IMR-90 (cell line): ENCODE results near the gene DDR1. TPM values are rescaled to one million over a fixed set of nuclear protein-coding genes. Genes with fewer than 3 reads are reported as not detected.

Experiments
- ATAC-seq: fragments of 200-7000 bp; cut with Tn5 transposase; 2 replicates; pipeline ENCODE4 v1.9.1; 2020; ENCODE audit warnings: low read depth, mild to moderate bottlenecking, moderate library complexity
- BruUV-seq: library from RNA; stranded (reverse); fragments of 400-500 nt; replicated peaks from 2 replicates; lab custom pipeline; 2021; lab: Mats Ljungman, UMichigan
- CTCF ChIA-PET: fragments of 300-600 bp; formaldehyde crosslinking; extraction: SDS; loops from one replicate; lab custom pipeline; 2021; ENCODE audit warnings: antibody characterized with exemption; lab: Yijun Ruan, JAX
- POLR2A ChIA-PET: fragments of 300-600 bp; sonication (Branson Sonifier 250); formaldehyde crosslinking; loops from one replicate; lab custom pipeline; 2022; ENCODE audit warnings: antibody characterized with exemption; ENCODE audit not compliant: unreplicated experiment; lab: Charles Lee
- DNase-seq: peaks from one replicate; pipeline ENCODE4 v3.0.0; 2013
- H2AFZ ChIP-seq: replicated peaks from 2 replicates; pipeline ENCODE3; 2013; ENCODE audit warnings: low read length, mild to moderate bottlenecking; ENCODE audit not compliant: poor library complexity
- H2AK5ac ChIP-seq: 2 replicates; pipeline ENCODE4 v1.6.1; 2013; ENCODE audit warnings: low read depth, low read length, inconsistent platforms
- H2AK9ac ChIP-seq: replicated peaks from 2 replicates; pipeline ENCODE3; 2013; ENCODE audit warnings: mild to moderate bottlenecking, low read depth, low read length, moderate library complexity; ENCODE audit not compliant: poor library complexity
- H2BK120ac ChIP-seq: 2 replicates; pipeline ENCODE4 v1.6.1; 2013; ENCODE audit warnings: low read depth, low read length, inconsistent platforms
- H2BK15ac ChIP-seq: 3 replicates; pipeline ENCODE4 v1.6.1; 2013; ENCODE audit warnings: low read depth, low read length, inconsistent platforms
- H2BK20ac ChIP-seq: 2 replicates; pipeline ENCODE4 v1.6.1; 2013; ENCODE audit warnings: low read depth, mild to moderate bottlenecking, inconsistent platforms, low read length, moderate library complexity
- H2BK5ac ChIP-seq: 2 replicates; pipeline ENCODE4 v1.6.1; 2013; ENCODE audit warnings: mild to moderate bottlenecking, low read depth, low read length, inconsistent platforms; ENCODE audit not compliant: poor library complexity, severe bottlenecking
- H3K14ac ChIP-seq: replicated peaks from 2 replicates; pipeline ENCODE4 v1.6.1; 2013; ENCODE audit warnings: low read depth, low read length, inconsistent platforms
- H3K18ac ChIP-seq: 2 replicates; pipeline ENCODE4 v1.6.1; 2013; ENCODE audit warnings: low read depth, low read length, control low read depth
- H3K23ac ChIP-seq: 2 replicates; pipeline ENCODE4 v1.6.1; 2013; ENCODE audit warnings: low read depth, low read length, inconsistent platforms
- H3K27ac ChIP-seq: 2 replicates; pipeline ENCODE4 v1.5.1; 2013; ENCODE audit warnings: mild to moderate bottlenecking, control low read depth, low read length; ENCODE audit not compliant: insufficient read depth
- H3K27me3 ChIP-seq: 2 replicates; pipeline ENCODE4 v1.6.1; 2013; ENCODE audit warnings: low read length; ENCODE audit not compliant: control insufficient read depth, insufficient read depth
- H3K36me3 ChIP-seq: 2 replicates; pipeline ENCODE4 v1.6.1; 2013; ENCODE audit warnings: low read length, mixed read lengths; ENCODE audit not compliant: control insufficient read depth, insufficient read depth
- H3K4ac ChIP-seq: 2 replicates; pipeline ENCODE4 v1.6.1; 2013; ENCODE audit warnings: low read depth, low read length, inconsistent platforms
- H3K4me1 ChIP-seq: 2 replicates; pipeline ENCODE4 v1.6.1; 2013; ENCODE audit warnings: low read length, mixed read lengths; ENCODE audit not compliant: control insufficient read depth, insufficient read depth
- H3K4me2 ChIP-seq: 2 replicates; pipeline ENCODE4 v1.6.1; 2013; ENCODE audit warnings: low read depth, mild to moderate bottlenecking, control low read depth, low read length, moderate library complexity
- H3K4me3 ChIP-seq: 2 replicates; pipeline ENCODE4 v1.5.1; 2013; ENCODE audit warnings: low read depth, mild to moderate bottlenecking, control low read depth, low read length, moderate library complexity; ENCODE audit not compliant: insufficient read depth
- H3K56ac ChIP-seq: 2 replicates; pipeline ENCODE4 v1.6.1; 2013; ENCODE audit warnings: low read length, inconsistent platforms; ENCODE audit not compliant: insufficient read depth; ENCODE audit errors: extremely low read depth
- H3K79me1 ChIP-seq, 2 experiments: 2 replicates each; pipeline ENCODE4 v1.6.1; 2013; ENCODE audit warnings: low read length in 2 of 2, inconsistent platforms in 1 of 2, low read depth in 1 of 2
- H3K9ac ChIP-seq: 2 replicates; pipeline ENCODE4 v1.6.1; 2013; ENCODE audit warnings: low read depth, low read length, control low read depth
- H3K9me1 ChIP-seq: 2 replicates; pipeline ENCODE4 v1.6.1; 2013; ENCODE audit warnings: low read length, inconsistent platforms; ENCODE audit not compliant: insufficient read depth
- H3K9me3 ChIP-seq: 2 replicates; pipeline ENCODE4 v1.6.1; 2013; ENCODE audit warnings: low read length; ENCODE audit not compliant: control insufficient read depth, insufficient read depth
- H4K20me1 ChIP-seq: 2 replicates; pipeline ENCODE4 v1.6.1; 2013; ENCODE audit warnings: low read length, inconsistent platforms; ENCODE audit not compliant: insufficient read depth
- H4K5ac ChIP-seq: 2 replicates; pipeline ENCODE4 v1.6.1; 2013; ENCODE audit warnings: mild to moderate bottlenecking, low read depth, low read length, control low read depth
- H4K8ac ChIP-seq, 2 experiments: 2 replicates each; pipeline ENCODE4 v1.6.1; 2013; ENCODE audit warnings: low read depth in 2 of 2, low read length in 2 of 2, control low read depth in 1 of 2, inconsistent platforms in 1 of 2
- H4K91ac ChIP-seq: 2 replicates; pipeline ENCODE4 v1.6.1; 2013; ENCODE audit warnings: low read depth, low read length, inconsistent platforms; ENCODE audit not compliant: insufficient read depth
- BHLHE40 ChIP-seq: fragments of 150-350 bp; IDR thresholded peaks from 2 replicates; pipeline ENCODE4 v1.6.1; 2016; ENCODE audit warnings: mild to moderate bottlenecking, low read depth, low read length
- CEBPB ChIP-seq: IDR thresholded peaks from 2 replicates; pipeline ENCODE4 v1.6.1; 2012; ENCODE audit warnings: low read depth, low read length, improper control_type of control experiment
- CTCF ChIP-seq: conservative IDR thresholded peaks from 2 replicates; pipeline ENCODE4 v1.5.1; 2012; ENCODE audit warnings: mild to moderate bottlenecking, low read depth, low read length, improper control_type of control experiment
- FOS ChIP-seq: fragments of 150-350 bp; IDR thresholded peaks from 2 replicates; pipeline ENCODE4 v1.6.1; 2016; ENCODE audit warnings: low read depth, low read length
- MXI1 ChIP-seq: IDR thresholded peaks from 2 replicates; pipeline ENCODE4 v1.6.1; 2012; ENCODE audit warnings: low read depth, mild to moderate bottlenecking, low read length, moderate library complexity, borderline replicate concordance
- NFE2L2 ChIP-seq: fragments of 150-350 bp; IDR thresholded peaks from 2 replicates; pipeline ENCODE4 v1.6.1; 2016; ENCODE audit warnings: low read depth, mild to moderate bottlenecking, low read length
- POLR2A ChIP-seq: IDR thresholded peaks from 2 replicates; pipeline ENCODE4 v1.6.1; 2012; ENCODE audit warnings: mild to moderate bottlenecking, low read depth, low read length
- RAD21 ChIP-seq: IDR thresholded peaks from 2 replicates; pipeline ENCODE4 v1.6.1; 2012; ENCODE audit warnings: low read length, improper control_type of control experiment
- RFX5 ChIP-seq: IDR thresholded peaks from 2 replicates; pipeline ENCODE4 v1.8.0; 2012; ENCODE audit warnings: low read depth, mild to moderate bottlenecking, low read length, moderate library complexity
- WGBS, 2 experiments: methylation state at CpG; one replicate each; pipeline versions ENCODE4 v1.1.5 to v1.1.7; 2013; ENCODE audit warnings: missing lambda C conversion rate in 2 of 2; ENCODE audit not compliant: insufficient read length in 1 of 2; ENCODE audit errors: extremely low coverage in 2 of 2; 5-methylcytosine and 5-hydroxymethylcytosine counted together
- dilution Hi-C: fragments of 300-500 bp; cut with HindIII; formaldehyde crosslinking; loops from one replicate; pipeline ENCODE4 v1.14.3; 2018; ENCODE audit warnings: low sequenced_read_pairs; ENCODE audit not compliant: unreplicated experiment
- in situ Hi-C: fragments of 300-500 bp; cut with MboI; formaldehyde crosslinking; loops from 3 replicates; pipeline ENCODE4 v1.14.3; 2019; ENCODE audit warnings: low sequenced_read_pairs, inconsistent platforms, mixed read lengths
- intact Hi-C: fragments of 100-400 bp; cut with micrococcal nuclease; formaldehyde crosslinking; loops from 2 replicates; pipeline ENCODE4 v1.10.0; 2022
- polyA plus RNA-seq, 3 experiments: library from polyadenylated mRNA; depleted of rRNA; stranded (reverse); fragments of >200 nt; gene quantifications; 2 replicates each; pipeline ENCODE4 v1.2.3, GENCODE V29; 2012; ENCODE audit warnings: low replicate concordance in 1 of 3
- total RNA-seq: library from RNA; depleted of rRNA; stranded (reverse); fragments of >200 nt; gene quantifications from 2 replicates; pipeline ENCODE4 v1.2.3, GENCODE V29; 2012
- TF ChIP-seq, protein P1 (sequence below): fragments of 150-350 bp; IDR thresholded peaks from 2 replicates; pipeline ENCODE4 v1.6.1; 2017; ENCODE audit warnings: mild to moderate bottlenecking, antibody characterized with exemption, low read length, low read depth

Gene DDR1
- total and polyA plus RNA-seq, 2 of the 4 experiments (the other 2 are of a cell fraction) = 5.6 to 19.6 TPM

DNA sequence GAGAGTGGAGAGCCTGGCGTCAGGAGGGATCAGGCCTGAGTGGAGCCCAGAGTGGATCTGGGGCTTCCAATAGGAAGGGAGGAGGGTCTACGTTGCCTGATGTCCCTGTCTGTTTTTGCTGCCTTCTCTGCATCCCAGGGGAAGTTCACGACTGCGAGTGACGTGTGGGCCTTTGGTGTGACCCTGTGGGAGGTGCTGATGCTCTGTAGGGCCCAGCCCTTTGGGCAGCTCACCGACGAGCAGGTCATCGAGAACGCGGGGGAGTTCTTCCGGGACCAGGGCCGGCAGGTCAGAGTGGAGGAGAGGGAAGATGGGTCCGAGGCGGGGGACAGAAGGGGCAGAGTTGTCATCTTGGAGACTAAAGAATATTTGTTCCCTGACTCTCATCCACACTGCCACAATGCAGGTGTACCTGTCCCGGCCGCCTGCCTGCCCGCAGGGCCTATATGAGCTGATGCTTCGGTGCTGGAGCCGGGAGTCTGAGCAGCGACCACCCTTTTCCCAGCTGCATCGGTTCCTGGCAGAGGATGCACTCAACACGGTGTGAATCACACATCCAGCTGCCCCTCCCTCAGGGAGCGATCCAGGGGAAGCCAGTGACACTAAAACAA is 14.5 kb downstream of the DDR1 start:
- no peak overlapping the region for H3K4me3 ChIP-seq
- no peaks in the 10 kb centered on the region for H3K9me3 ChIP-seq
- H4K5ac ChIP-seq = no peak overlapping the region
- H3K9me1 ChIP-seq = no peaks in the 10 kb centered on the region
- no TSS peak for BruUV-seq
- H3K56ac ChIP-seq = no peak overlapping the region
- no peak overlapping the region for H2BK120ac ChIP-seq
- H4K8ac ChIP-seq = no peak overlapping the region
- no peak overlapping the region for H2AK9ac ChIP-seq
- H2BK15ac ChIP-seq = no peak overlapping the region
- intact Hi-C loops = no loop called here
- no peak for TF ChIP-seq BHLHE40
- no peak for TF ChIP-seq CTCF
- no peak for TF ChIP-seq RFX5
- no peak for TF ChIP-seq NFE2L2
- TF ChIP-seq FOS = no peak
- no peak for TF ChIP-seq RAD21
- TF ChIP-seq, protein P1, sequence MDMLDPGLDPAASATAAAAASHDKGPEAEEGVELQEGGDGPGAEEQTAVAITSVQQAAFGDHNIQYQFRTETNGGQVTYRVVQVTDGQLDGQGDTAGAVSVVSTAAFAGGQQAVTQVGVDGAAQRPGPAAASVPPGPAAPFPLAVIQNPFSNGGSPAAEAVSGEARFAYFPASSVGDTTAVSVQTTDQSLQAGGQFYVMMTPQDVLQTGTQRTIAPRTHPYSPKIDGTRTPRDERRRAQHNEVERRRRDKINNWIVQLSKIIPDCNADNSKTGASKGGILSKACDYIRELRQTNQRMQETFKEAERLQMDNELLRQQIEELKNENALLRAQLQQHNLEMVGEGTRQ = no peak
- no peak for TF ChIP-seq POLR2A
- TF ChIP-seq CEBPB = no peak
- no peak for TF ChIP-seq MXI1
- no peaks in the 10 kb centered on the region for H3K4me1 ChIP-seq
- POLR2A ChIA-PET = no interaction called here
- CTCF ChIA-PET = no interaction called here
- dilution Hi-C loops = no loop called here
- H3K14ac ChIP-seq = no peak overlapping the region
- no peak overlapping the region for H2BK20ac ChIP-seq
- H4K91ac ChIP-seq = no peak overlapping the region
- H3K36me3 ChIP-seq = peaks cover 51% of the 10 kb centered on the region
- no peaks in the 10 kb centered on the region for H3K79me1 ChIP-seq
- in situ Hi-C loops = no loop called here
- no peak for DNase-seq
- H2BK5ac ChIP-seq = no peak overlapping the region
- H3K9ac ChIP-seq = no peak overlapping the region
- H2AFZ ChIP-seq = peak overlapping the region; percentile 32
- H3K4me2 ChIP-seq = no peak overlapping the region
- H3K27me3 ChIP-seq = no peaks in the 10 kb centered on the region
- H3K27ac ChIP-seq = no peak overlapping the region
- 83% methylated on average over 6 of the region's 23 CpGs; no CpG with 5 or more reads in 1 of the 2 experiments for WGBS, 2 experiments
- H4K20me1 ChIP-seq = no peaks in the 10 kb centered on the region
- no peak overlapping the region for H3K18ac ChIP-seq
- H3K4ac ChIP-seq = no peak overlapping the region
- H2AK5ac ChIP-seq = no peak overlapping the region
- no peak for ATAC-seq
- no peak overlapping the region for H3K23ac ChIP-seq
